ENCODE results near the gene MAD1L1. TPM values are rescaled to one million over a fixed set of nuclear protein-coding genes. Genes with fewer than 3 reads are reported as not detected.
"Not testable (repeated sequence)": the region's sequence is repeated elsewhere in the genome, so short reads cannot be mapped to it uniquely, and the experiment has no call there.

MAD1L1 gene
- total and polyA plus RNA-seq, 4 donors = 12.8 to 20.7 (median 16.5) TPM

DNA sequence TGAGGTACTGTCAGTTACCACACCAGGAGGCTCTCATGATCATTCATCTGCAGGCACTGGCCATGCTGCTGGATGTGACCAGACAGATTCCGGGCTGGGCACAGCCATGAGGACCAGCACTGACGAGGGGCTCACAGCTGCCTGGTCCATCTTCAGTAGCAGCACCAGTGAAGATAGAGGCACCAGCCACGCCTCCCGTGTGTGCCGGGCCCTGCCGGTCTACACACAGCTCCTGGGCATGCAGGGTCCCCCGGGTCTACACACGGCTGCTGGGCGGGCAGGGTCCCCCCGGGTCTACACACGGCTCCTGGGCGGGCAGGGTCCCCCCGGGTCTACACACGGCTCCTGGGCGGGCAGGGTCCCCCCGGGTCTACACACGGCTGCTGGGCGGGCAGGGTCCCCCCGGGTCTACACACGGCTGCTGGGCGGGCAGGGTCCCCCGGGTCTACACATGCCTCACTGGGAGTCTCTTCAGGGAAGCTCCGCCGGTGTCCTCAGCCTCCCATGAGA lies 236.8 kb downstream of the MAD1L1 start:
- 95% methylated on average over 24 of the region's 24 CpGs for WGBS
- H3K4me1 ChIP-seq (ENCODE audit: control insufficient read depth in 4 of 4, insufficient read depth in 4 of 4, low read length in 3 of 4) = peaks cover 0 to 10% (median 9%) of the 10 kb centered on the region in 4 donors
- not testable (repeated sequence) for H3K27me3 ChIP-seq (ENCODE audit: control insufficient read depth in 4 of 4, insufficient read depth in 4 of 4, low read length in 3 of 4); H3K27ac ChIP-seq (ENCODE audit: low read depth in 1 of 2, low read length in 2 of 2); H3K36me3 ChIP-seq (ENCODE audit: control insufficient read depth in 4 of 4, insufficient read depth in 3 of 4, low read depth in 1 of 4, low read length in 3 of 4); H3K9ac ChIP-seq (ENCODE audit: low read depth in 1 of 2, low read length in 2 of 2); H3K4me3 ChIP-seq (ENCODE audit: low read depth in 1 of 3, low read length in 3 of 3); H3K9me3 ChIP-seq (ENCODE audit: control insufficient read depth in 4 of 4, low read length in 3 of 4); DNase-seq (ENCODE audit: low spot score)

DNA sequence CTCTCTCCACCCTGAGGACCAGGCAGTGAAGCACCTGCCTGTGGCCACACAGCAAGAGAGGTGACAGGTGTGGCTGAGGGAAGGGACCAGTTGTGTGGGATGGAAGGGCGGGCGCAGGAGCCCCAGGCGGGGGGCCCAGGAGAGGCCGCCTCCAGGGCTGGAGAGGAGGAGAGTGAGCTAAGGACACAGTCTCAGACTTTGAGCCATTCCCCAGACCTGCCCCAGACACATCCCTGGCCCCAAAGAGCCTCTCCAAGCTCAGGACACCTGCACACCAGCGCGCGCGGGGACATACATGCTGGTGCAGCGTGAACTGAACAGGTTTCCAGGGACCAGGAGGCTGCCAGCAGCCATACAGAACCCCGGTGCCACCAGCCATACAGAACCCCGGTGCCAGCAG lies 237.3 kb downstream of the MAD1L1 start:
- no peak overlapping the region for H3K9ac ChIP-seq (ENCODE audit: low read depth in 1 of 2, low read length in 2 of 2)
- 88% methylated on average over 11 of the region's 11 CpGs for WGBS
- H3K4me3 ChIP-seq (ENCODE audit: low read depth in 1 of 3, low read length in 3 of 3) = no peak overlapping the region
- TF ChIP-seq HNF4G (IDR thresholded peaks at IDR 0.05) (no peak), FOXA1 (IDR thresholded peaks at IDR 0.05) (no peak), SP1 (IDR thresholded peaks at IDR 0.05) (no peak), RAD21 (IDR thresholded peaks at IDR 0.05) (no peak), EGR1 (IDR thresholded peaks at IDR 0.05; ENCODE audit: low read depth in 2 of 2) (no peak), JUND (IDR thresholded peaks at IDR 0.05) (no peak), FOXA2 (IDR thresholded peaks at IDR 0.05) (no peak)
- TF ChIP-seq, protein P1, sequence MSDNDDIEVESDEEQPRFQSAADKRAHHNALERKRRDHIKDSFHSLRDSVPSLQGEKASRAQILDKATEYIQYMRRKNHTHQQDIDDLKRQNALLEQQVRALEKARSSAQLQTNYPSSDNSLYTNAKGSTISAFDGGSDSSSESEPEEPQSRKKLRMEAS (IDR thresholded peaks at IDR 0.05) = no peak
- TF ChIP-seq, protein P2, sequence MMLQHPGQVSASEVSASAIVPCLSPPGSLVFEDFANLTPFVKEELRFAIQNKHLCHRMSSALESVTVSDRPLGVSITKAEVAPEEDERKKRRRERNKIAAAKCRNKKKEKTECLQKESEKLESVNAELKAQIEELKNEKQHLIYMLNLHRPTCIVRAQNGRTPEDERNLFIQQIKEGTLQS (IDR thresholded peaks at IDR 0.05) = no peak
- peaks cover 0 to 10% (median 9%) of the 10 kb centered on the region in 4 donors for H3K4me1 ChIP-seq (ENCODE audit: control insufficient read depth in 4 of 4, insufficient read depth in 4 of 4, low read length in 3 of 4)
- H3K27me3 ChIP-seq (ENCODE audit: control insufficient read depth in 4 of 4, insufficient read depth in 4 of 4, low read length in 3 of 4) = no peaks in the 10 kb centered on the region
- H3K9me3 ChIP-seq (ENCODE audit: control insufficient read depth in 4 of 4, low read length in 3 of 4) = no peaks in the 10 kb centered on the region
- no peak for DNase-seq (ENCODE audit: low spot score)
- no peak overlapping the region for H3K27ac ChIP-seq (ENCODE audit: low read depth in 1 of 2, low read length in 2 of 2)
- H3K36me3 ChIP-seq (ENCODE audit: control insufficient read depth in 4 of 4, insufficient read depth in 3 of 4, low read depth in 1 of 4, low read length in 3 of 4) = no peaks in the 10 kb centered on the region

DNA sequence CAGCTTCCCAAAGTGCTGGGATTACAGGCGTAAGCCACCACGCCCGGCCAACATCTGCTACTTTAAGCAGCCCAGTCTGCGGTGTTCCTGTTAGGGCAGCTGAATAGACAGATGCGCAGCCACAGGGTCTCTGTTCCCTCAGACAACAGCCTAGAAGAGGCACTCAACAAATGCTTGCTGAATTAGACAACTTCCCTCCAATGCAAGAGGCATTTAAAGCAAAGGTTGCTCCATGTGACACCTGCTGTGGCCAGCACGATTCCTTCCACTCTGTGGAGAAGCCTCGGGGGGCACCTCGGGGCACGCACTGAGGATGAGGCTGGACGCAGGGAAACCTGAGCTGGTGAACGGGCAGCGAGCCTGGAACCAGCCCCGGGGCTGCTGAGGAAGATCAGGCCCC lies 237.8 kb downstream of the MAD1L1 start:
- Histone ChIP-seq H3K27ac (ENCODE audit: low read depth in 1 of 2, low read length in 2 of 2) (no peak overlapping the region), H3K36me3 (ENCODE audit: control insufficient read depth in 4 of 4, insufficient read depth in 3 of 4, low read depth in 1 of 4, low read length in 3 of 4) (no peaks in the 10 kb centered on the region), H3K4me3 (ENCODE audit: low read depth in 1 of 3, low read length in 3 of 3) (no peak overlapping the region), H3K4me1 (ENCODE audit: control insufficient read depth in 4 of 4, insufficient read depth in 4 of 4, low read length in 3 of 4) (peaks cover 0 to 10% (median 9%) of the 10 kb centered on the region in 4 donors), H3K9me3 (ENCODE audit: control insufficient read depth in 4 of 4, low read length in 3 of 4) (no peaks in the 10 kb centered on the region), H3K9ac (ENCODE audit: low read depth in 1 of 2, low read length in 2 of 2) (no peak overlapping the region), H3K27me3 (ENCODE audit: control insufficient read depth in 4 of 4, insufficient read depth in 4 of 4, low read length in 3 of 4) (no peaks in the 10 kb centered on the region)
- no peak for DNase-seq (ENCODE audit: low spot score)
- WGBS = 96% methylated on average over 13 of the region's 13 CpGs
- TF ChIP-seq, protein P3, sequence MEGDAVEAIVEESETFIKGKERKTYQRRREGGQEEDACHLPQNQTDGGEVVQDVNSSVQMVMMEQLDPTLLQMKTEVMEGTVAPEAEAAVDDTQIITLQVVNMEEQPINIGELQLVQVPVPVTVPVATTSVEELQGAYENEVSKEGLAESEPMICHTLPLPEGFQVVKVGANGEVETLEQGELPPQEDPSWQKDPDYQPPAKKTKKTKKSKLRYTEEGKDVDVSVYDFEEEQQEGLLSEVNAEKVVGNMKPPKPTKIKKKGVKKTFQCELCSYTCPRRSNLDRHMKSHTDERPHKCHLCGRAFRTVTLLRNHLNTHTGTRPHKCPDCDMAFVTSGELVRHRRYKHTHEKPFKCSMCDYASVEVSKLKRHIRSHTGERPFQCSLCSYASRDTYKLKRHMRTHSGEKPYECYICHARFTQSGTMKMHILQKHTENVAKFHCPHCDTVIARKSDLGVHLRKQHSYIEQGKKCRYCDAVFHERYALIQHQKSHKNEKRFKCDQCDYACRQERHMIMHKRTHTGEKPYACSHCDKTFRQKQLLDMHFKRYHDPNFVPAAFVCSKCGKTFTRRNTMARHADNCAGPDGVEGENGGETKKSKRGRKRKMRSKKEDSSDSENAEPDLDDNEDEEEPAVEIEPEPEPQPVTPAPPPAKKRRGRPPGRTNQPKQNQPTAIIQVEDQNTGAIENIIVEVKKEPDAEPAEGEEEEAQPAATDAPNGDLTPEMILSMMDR (IDR thresholded peaks at IDR 0.05; ENCODE audit: low read depth, low read length, missing input control) = no peak
- no peak for TF ChIP-seq GABPA (IDR thresholded peaks at IDR 0.05 in 1 of 2, conservative IDR thresholded peaks at IDR 0.05 in 1 of 2)
- TF ChIP-seq, protein P2 (IDR thresholded peaks at IDR 0.05) = no peak
- TF ChIP-seq FOXA1 (IDR thresholded peaks at IDR 0.05) = no peak
- no peak for TF ChIP-seq FOXA2 (IDR thresholded peaks at IDR 0.05)
- TF ChIP-seq RAD21 (IDR thresholded peaks at IDR 0.05) = no peak
- TF ChIP-seq EGR1 (IDR thresholded peaks at IDR 0.05; ENCODE audit: low read depth in 2 of 2) = no peak
- TF ChIP-seq, protein P1 (IDR thresholded peaks at IDR 0.05) = no peak
- TF ChIP-seq NR2F2 (IDR thresholded peaks at IDR 0.05) = no peak
